Subcutaneous abdominal adipose tissue (tissue), 5 donors: Measurements from ENCODE around the gene DNAJC28.

ENCODE experiments used
- H3K27ac ChIP-seq: one replicate; pipeline ENCODE4 v1.7.0; 2013; ENCODE audit warnings: low read depth, mild to moderate bottlenecking, inconsistent platforms, low read length, moderate library complexity
- H3K27me3 ChIP-seq, 5 donors: one replicate each; pipeline ENCODE4 v1.7.0; 2013; ENCODE audit warnings: low read length in 5 of 5, inconsistent platforms in 1 of 5; ENCODE audit not compliant: control insufficient read depth in 5 of 5, insufficient read depth in 4 of 5
- H3K36me3 ChIP-seq, 5 donors: one replicate each; pipeline ENCODE4 v1.7.0; 2013; ENCODE audit warnings: low read length in 5 of 5; ENCODE audit not compliant: control insufficient read depth in 5 of 5, insufficient read depth in 5 of 5
- H3K4me1 ChIP-seq, 5 donors: one replicate each; pipeline ENCODE4 v1.7.0; 2013; ENCODE audit warnings: low read length in 5 of 5, mild to moderate bottlenecking in 3 of 5, moderate library complexity in 1 of 5; ENCODE audit not compliant: control insufficient read depth in 5 of 5, insufficient read depth in 5 of 5
- H3K4me3 ChIP-seq, 5 donors: one replicate each; pipeline ENCODE4 v1.7.0; 2013; ENCODE audit warnings: low read length in 5 of 5, low read depth in 1 of 5
- H3K9ac ChIP-seq, 5 donors: one replicate each; pipeline ENCODE4 v1.7.0; 2013; ENCODE audit warnings: low read length in 5 of 5, mild to moderate bottlenecking in 4 of 5, moderate library complexity in 3 of 5
- H3K9me3 ChIP-seq, 5 donors: one replicate each; pipeline ENCODE4 v1.7.0; 2013; ENCODE audit warnings: low read length in 5 of 5; ENCODE audit not compliant: control insufficient read depth in 5 of 5
- donor health status: healthy.
- donor health status: healthy.
- donor health status: healthy.
- donor health status: healthy.
- donor health status: healthy.

DNAJC28 gene, protein sequence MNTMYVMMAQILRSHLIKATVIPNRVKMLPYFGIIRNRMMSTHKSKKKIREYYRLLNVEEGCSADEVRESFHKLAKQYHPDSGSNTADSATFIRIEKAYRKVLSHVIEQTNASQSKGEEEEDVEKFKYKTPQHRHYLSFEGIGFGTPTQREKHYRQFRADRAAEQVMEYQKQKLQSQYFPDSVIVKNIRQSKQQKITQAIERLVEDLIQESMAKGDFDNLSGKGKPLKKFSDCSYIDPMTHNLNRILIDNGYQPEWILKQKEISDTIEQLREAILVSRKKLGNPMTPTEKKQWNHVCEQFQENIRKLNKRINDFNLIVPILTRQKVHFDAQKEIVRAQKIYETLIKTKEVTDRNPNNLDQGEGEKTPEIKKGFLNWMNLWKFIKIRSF

DNA sequence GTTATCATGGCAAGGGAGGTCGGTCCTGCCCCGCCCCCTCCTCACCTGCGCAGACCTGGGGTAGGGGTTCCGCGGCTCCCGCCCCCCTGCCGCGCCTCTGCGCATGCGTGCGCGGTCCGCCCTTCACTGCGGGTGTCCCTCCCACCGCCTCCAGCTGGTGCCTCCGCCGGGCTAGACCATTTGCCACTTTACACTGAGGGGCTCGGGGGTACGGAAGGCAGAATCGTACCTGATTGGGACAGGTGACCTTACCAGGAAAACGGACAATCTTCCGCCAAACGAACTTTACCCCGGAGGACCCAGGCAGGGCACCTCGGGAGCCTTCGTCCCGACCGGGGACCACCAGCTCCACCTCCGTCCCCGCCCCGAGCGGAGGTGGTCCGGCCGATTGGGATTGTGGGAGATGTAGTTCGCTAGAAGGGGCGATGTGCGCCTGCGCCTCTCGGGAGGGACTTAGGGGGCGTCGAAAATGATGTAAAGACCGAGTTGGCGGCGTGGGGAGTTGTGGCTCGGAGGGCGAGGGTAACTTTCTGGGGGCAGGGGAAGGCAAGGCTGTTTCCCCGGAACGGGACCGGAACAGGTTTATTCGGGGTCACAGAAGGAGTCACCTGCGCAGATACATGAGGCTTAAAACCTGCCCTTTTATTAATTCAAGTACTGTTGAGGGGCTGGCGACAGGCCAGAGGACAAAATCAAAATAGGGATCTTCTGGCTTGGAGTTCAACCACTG lies at the start of gene DNAJC28:
Gene DNAJC28, minus strand, starts transcription at position 344 of the 730 bp plus-strand sequence. CDS start 2,323 bp downstream, outside the sequence.
- H3K4me1 ChIP-seq: peaks cover 0 to 15% (median 13%) of the 10 kb centered on the region in 5 donors
- H3K27ac ChIP-seq: peak within 1 kb of the TSS; percentile 74
- no peaks in the 10 kb centered on the region for H3K36me3 ChIP-seq
- peak within 1 kb of the TSS in 4 of 5 donors; percentile 68 to 83 (median 78) for H3K9ac ChIP-seq
- no peaks in the 10 kb centered on the region for H3K27me3 ChIP-seq
- H3K9me3 ChIP-seq: no peaks in the 10 kb centered on the region
- peak within 1 kb of the TSS; percentile 92 to 96 (median 94) for H3K4me3 ChIP-seq

DNA sequence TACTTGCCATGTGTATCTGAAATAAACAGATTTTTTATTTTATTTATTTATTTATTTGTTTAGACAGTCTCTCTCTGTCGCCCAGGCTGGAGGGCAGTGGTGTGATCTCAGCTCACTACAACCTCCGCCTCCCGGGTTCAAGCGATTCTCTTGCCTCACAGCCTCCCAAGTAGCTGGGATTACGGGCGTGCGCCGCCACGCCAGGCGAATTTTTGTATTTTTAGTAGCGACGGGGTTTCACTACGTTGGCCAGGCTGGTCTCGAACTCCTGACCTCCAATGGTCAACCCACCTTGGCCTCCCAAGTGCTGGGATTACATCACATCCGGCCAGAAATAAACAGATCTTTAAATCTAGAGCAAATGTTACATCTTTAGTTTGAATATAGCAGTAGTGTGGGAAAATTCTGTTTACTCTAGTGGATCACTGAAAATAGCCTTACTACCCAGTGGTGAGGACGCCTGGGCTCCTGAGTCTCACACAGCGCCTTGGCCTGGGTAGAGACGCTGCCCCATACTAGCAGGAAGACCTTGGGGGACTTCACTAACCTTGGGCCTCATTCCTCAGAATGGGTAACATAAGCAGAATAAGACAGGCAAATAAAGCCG lies 49.7 kb upstream of the DNAJC28 start:
- peak overlapping the region; percentile 86 to 98 (median 94) for H3K4me3 ChIP-seq
- peaks cover 15 to 27% (median 19%) of the 10 kb centered on the region in 5 donors for H3K36me3 ChIP-seq
- peak overlapping the region; percentile 100 for H3K27ac ChIP-seq
- H3K9ac ChIP-seq: peak overlapping the region; percentile 95 to 100 (median 99)
- H3K9me3 ChIP-seq: no peaks in the 10 kb centered on the region
- H3K4me1 ChIP-seq: peaks cover 5 to 35% (median 32%) of the 10 kb centered on the region in 5 donors
- H3K27me3 ChIP-seq: no peaks in the 10 kb centered on the region

DNA sequence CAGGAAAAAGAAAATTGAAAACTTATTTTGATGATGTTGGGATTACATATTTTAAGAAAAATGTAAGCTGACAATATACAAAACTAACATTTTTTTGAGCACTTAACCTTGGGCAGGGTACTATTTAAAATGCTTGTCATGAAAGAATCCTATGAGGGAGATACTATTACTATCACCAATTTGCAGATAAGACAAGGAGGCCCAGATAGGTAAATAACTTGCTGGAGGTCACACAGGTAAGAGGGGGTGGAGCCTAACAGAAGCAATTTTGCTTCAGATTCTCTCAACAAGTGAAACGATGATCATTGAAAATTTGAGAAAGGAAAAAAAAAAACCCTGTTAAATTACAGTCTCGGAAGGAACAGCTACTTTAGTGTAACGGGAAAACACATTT lies 49.2 kb upstream of the DNAJC28 start:
- peaks cover 5 to 30% (median 27%) of the 10 kb centered on the region in 5 donors for H3K4me1 ChIP-seq
- no peaks in the 10 kb centered on the region for H3K9me3 ChIP-seq
- peak overlapping the region in 1 of 5 donors; percentile 86 for H3K4me3 ChIP-seq
- peak overlapping the region; percentile 100 for H3K27ac ChIP-seq
- H3K9ac ChIP-seq: peak overlapping the region in 2 of 5 donors; percentile 98 to 99
- no peaks in the 10 kb centered on the region for H3K27me3 ChIP-seq
- peaks cover 18 to 32% (median 23%) of the 10 kb centered on the region in 5 donors for H3K36me3 ChIP-seq

DNA sequence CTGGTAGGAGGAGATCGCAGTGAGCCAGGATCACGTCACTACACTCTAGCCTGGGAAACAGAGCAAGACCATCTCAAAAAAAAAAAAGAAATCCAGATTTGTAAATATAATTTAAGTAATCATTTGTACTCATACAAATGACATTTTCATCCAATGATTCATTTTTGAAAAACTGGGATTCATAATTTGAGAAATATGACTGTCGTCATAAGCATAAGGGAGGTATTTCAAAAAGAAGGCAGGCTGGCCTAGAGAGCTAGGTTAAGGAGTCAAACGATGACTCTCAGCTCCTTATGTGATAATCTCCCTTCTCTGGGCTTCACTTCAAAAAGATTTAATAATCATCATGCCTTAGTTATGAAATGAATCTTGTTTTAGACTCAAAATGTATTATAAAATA lies 48.1 kb upstream of the DNAJC28 start:
- Histone ChIP-seq H3K4me1 (peaks cover 5 to 20% (median 16%) of the 10 kb centered on the region in 5 donors), H3K36me3 (peaks cover 26 to 41% (median 30%) of the 10 kb centered on the region in 5 donors), H3K27me3 (no peaks in the 10 kb centered on the region), H3K9ac (peak overlapping the region in 1 of 5 donors; percentile 47), H3K4me3 (no peak overlapping the region), H3K27ac (peak overlapping the region; percentile 100), H3K9me3 (no peaks in the 10 kb centered on the region)

DNA sequence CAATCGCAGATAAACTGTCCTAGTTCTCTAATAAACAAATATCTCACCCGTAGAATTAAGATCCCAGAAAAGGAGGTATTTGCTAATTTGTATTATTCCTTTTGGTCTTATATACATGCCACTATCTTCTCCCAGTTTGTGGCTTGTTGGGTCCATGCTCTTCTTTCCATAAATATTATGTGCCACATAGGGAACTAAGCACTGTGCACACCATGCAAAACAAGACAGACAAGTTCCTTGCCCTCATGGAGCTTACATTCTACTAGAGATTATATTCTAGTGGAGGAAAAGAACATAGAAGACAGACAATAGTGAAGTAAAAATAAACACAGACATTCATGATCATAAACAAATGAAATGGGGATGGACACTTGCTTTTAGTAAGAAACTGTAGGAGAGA lies 45.7 kb upstream of the DNAJC28 start:
- Histone ChIP-seq H3K4me3 (no peak overlapping the region), H3K4me1 (peaks cover 4 to 18% (median 12%) of the 10 kb centered on the region in 5 donors), H3K27ac (no peak overlapping the region), H3K36me3 (peaks cover 36 to 62% (median 51%) of the 10 kb centered on the region in 5 donors), H3K9ac (no peak overlapping the region), H3K27me3 (no peaks in the 10 kb centered on the region), H3K9me3 (no peaks in the 10 kb centered on the region)

DNA sequence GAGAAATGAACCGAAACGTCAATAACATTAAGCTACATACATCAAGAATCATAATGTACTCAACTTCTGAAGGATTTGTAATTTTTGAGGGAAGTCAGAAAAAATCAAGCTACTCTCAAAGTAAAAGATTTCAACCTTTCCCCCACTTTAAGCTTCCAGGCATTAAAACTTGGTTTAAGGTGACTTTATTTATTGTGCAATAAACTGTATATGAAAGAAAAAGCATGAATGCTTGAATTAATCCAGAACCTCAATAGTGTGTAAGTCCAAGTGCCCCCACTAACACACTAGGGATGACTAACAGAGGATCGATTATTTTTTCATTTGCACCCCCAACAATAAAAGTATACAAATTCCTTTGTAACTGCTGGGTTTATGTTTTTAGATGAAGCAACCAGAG lies 39.5 kb upstream of the DNAJC28 start:
- Histone ChIP-seq H3K36me3 (peaks cover 50 to 85% (median 73%) of the 10 kb centered on the region in 5 donors), H3K9ac (no peak overlapping the region)

DNA sequence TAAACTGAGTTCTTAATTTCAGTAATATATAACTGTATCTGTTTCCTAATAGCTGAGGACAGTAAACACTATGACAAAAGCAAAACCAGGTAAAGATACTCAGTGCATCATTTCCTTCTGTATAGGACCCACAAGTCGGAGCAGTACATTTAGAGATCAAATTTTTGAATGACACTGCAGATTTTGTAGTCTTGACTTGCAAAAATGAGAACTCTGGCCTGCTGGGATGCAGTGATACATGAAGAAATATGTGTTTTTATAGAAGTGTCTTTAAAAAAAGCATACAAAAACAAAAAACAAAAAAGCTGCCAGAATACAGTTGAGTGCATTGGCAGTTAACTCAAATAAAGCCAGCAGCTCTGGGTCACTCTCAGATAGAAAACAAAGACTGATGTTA lies 31.4 kb upstream of the DNAJC28 start:
- no peaks in the 10 kb centered on the region for H3K27me3 ChIP-seq
- no peak overlapping the region for H3K9ac ChIP-seq
- H3K9me3 ChIP-seq: no peaks in the 10 kb centered on the region
- peaks cover 21 to 54% (median 36%) of the 10 kb centered on the region in 5 donors for H3K36me3 ChIP-seq
- H3K27ac ChIP-seq: no peak overlapping the region
- no peak overlapping the region for H3K4me3 ChIP-seq
- peaks cover 0 to 10% (median 0%) of the 10 kb centered on the region in 5 donors for H3K4me1 ChIP-seq

More for the DNA sequence above, 39.5 kb upstream of the DNAJC28 start:
- no peaks in the 10 kb centered on the region for H3K27me3 ChIP-seq
- H3K4me3 ChIP-seq: no peak overlapping the region
- H3K4me1 ChIP-seq: peaks cover 0 to 5% (median 0%) of the 10 kb centered on the region in 5 donors
- no peak overlapping the region for H3K27ac ChIP-seq
- no peaks in the 10 kb centered on the region for H3K9me3 ChIP-seq

DNA sequence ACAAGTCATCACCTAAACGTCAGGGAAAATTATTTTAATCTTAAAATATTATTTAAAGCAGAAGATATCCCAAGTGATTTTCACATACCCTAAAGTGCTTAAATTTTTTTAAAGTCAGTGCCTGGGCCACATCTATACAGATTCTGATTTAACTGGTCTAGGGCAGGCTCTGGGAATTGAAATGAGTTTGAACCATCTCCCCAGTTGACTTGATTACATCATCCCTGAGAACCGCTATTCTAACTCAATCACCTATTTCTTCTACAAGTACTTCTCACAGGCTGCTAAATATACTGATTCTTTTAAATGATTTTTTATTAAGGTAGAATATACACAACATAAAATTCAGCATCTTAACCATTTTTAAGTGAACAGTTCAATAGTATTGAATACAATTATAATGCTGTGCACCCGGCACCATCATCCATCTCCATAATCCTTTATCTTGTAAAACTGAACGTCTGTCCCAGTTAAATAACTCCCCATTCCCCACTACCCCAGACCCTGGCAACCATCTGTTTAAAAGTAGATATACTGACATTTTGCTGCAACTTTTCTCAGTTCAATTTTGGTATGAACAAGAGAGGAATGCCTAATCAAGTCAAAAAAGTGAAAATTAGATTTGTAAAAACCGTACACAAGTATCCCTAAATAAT lies 30.9 kb upstream of the DNAJC28 start:
- Histone ChIP-seq H3K9ac (no peak overlapping the region), H3K9me3 (no peaks in the 10 kb centered on the region), H3K27me3 (no peaks in the 10 kb centered on the region), H3K27ac (no peak overlapping the region), H3K4me1 (peaks cover 0 to 10% (median 0%) of the 10 kb centered on the region in 5 donors), H3K4me3 (no peak overlapping the region), H3K36me3 (peaks cover 19 to 54% (median 35%) of the 10 kb centered on the region in 5 donors)

DNA sequence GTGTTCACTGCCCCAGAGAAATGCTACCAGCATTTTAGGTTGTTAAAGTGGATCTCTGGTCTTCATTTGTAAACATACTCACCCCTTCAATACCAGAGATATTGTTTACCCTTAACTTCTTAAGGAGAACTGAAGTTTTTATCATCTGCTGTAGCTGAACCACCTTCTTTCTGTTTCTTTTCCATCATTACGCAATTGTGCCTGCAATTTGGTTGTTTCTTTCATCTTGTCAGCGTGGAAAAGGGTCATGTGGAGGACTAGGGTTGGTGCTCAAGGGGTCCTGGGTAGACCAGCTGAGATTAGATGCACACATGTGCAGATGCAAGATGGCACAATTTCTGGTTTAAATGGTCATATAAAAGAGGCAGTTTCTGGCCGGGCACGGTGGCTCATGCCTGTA lies 27.4 kb upstream of the DNAJC28 start:
- Histone ChIP-seq H3K4me1 (peaks cover 0 to 16% (median 4%) of the 10 kb centered on the region in 5 donors), H3K9ac (no peak overlapping the region), H3K4me3 (no peak overlapping the region), H3K27ac (no peak overlapping the region), H3K9me3 (no peaks in the 10 kb centered on the region), H3K36me3 (peaks cover 30 to 61% (median 36%) of the 10 kb centered on the region in 5 donors), H3K27me3 (no peaks in the 10 kb centered on the region)
